WTC11 (cell line): Measurements from ENCODE around the gene KAT8. TPM values are rescaled to one million over a fixed set of nuclear protein-coding genes. Genes with fewer than 3 reads are reported as not detected.

ENCODE experiments used
- ATAC-seq: fragments of 200-7000 bp; cut with Tn5 transposase; 2 replicates; pipeline ENCODE4 v1.10.0; 2021; ENCODE audit warnings: mild to moderate bottlenecking, moderate library complexity
- CTCF ChIA-PET: fragments of 300-600 bp; sonication (Branson Sonifier 250); formaldehyde crosslinking; loops from one replicate; lab custom pipeline; 2021; ENCODE audit warnings: antibody characterized with exemption; lab: Charles Lee
- POLR2A ChIA-PET: fragments of 350-600 bp; sonication (Branson Sonifier 250); formaldehyde crosslinking; loops from one replicate; lab custom pipeline; 2021; ENCODE audit warnings: antibody characterized with exemption; lab: Charles Lee
- DNase-seq: peaks from one replicate; pipeline ENCODE4 v3.0.0; 2021; ENCODE audit warnings: low spot score
- H3K27ac Mint-ChIP-seq: 2 replicates; pipeline ENCODE4 v1.8.0; 2021; ENCODE audit warnings: mixed read lengths
- H3K27me3 Mint-ChIP-seq: 2 replicates; pipeline ENCODE4 v1.8.0; 2021; ENCODE audit warnings: low read depth, mild to moderate bottlenecking, moderate library complexity, mixed read lengths
- H3K36me3 Mint-ChIP-seq: 2 replicates; pipeline ENCODE4 v1.8.0; 2021; ENCODE audit warnings: mixed read lengths
- H3K4me1 Mint-ChIP-seq: 2 replicates; pipeline ENCODE4 v1.8.0; 2022; ENCODE audit warnings: mixed read lengths
- H3K4me3 Mint-ChIP-seq: 2 replicates; pipeline ENCODE4 v1.8.0; 2021; ENCODE audit warnings: mild to moderate bottlenecking, moderate library complexity, mixed read lengths
- H3K9me3 Mint-ChIP-seq: 2 replicates; pipeline ENCODE4 v1.8.0; 2021; ENCODE audit warnings: mixed read lengths
- CREB1 ChIP-seq: sonication (generic); formaldehyde crosslinking; IDR thresholded peaks from 2 replicates; pipeline ENCODE4 v1.8.0; 2023; ENCODE audit warnings: mild to moderate bottlenecking, missing genetic modification reagents
- ETV6 ChIP-seq: sonication (generic); formaldehyde crosslinking; IDR thresholded peaks from 2 replicates; pipeline ENCODE4 v1.8.1; 2022; ENCODE audit warnings: mild to moderate bottlenecking, missing genetic modification reagents
- FOXK1 ChIP-seq: sonication (generic); formaldehyde crosslinking; IDR thresholded peaks from 2 replicates; pipeline ENCODE4 v1.8.0; 2022; ENCODE audit warnings: mild to moderate bottlenecking, moderate library complexity, missing genetic modification reagents
- GABPB1 ChIP-seq: sonication (generic); formaldehyde crosslinking; IDR thresholded peaks from 2 replicates; pipeline ENCODE4 v1.8.1; 2023; ENCODE audit warnings: mild to moderate bottlenecking, missing genetic modification reagents
- JUN ChIP-seq: sonication (generic); formaldehyde crosslinking; IDR thresholded peaks from 2 replicates; pipeline ENCODE4 v1.8.0; 2023; ENCODE audit warnings: mild to moderate bottlenecking, missing genetic modification reagents
- MXD4 ChIP-seq: fragments of 250-450 bp; sonication (Bioruptor Pico); IDR thresholded peaks from 2 replicates; pipeline ENCODE4 v1.8.0; 2021; ENCODE audit warnings: mild to moderate bottlenecking, moderate library complexity, borderline replicate concordance
- NFATC4 ChIP-seq: fragments of 250-450 bp; sonication (Bioruptor Pico); IDR thresholded peaks from 2 replicates; pipeline ENCODE4 v1.9.0; 2021; ENCODE audit warnings: mild to moderate bottlenecking
- NFE2L1 ChIP-seq: sonication (generic); formaldehyde crosslinking; IDR thresholded peaks from 2 replicates; pipeline ENCODE4 v1.8.1; 2023; ENCODE audit warnings: missing genetic modification reagents
- NR2C2 ChIP-seq: sonication (generic); formaldehyde crosslinking; IDR thresholded peaks from 2 replicates; pipeline ENCODE4 v1.8.0; 2022; ENCODE audit warnings: mild to moderate bottlenecking, missing genetic modification reagents
- RELA ChIP-seq: sonication (generic); formaldehyde crosslinking; IDR thresholded peaks from 2 replicates; pipeline ENCODE4 v1.8.1; 2022; ENCODE audit warnings: missing genetic modification reagents, mild to moderate bottlenecking, borderline replicate concordance
- ZNF121 ChIP-seq: sonication (generic); formaldehyde crosslinking; IDR thresholded peaks from 2 replicates; pipeline ENCODE4 v1.8.0; 2023; ENCODE audit warnings: missing genetic modification reagents
- ZNF138 ChIP-seq: sonication (generic); formaldehyde crosslinking; conservative IDR thresholded peaks from 2 replicates; pipeline ENCODE4 v1.8.1; 2022; ENCODE audit warnings: mild to moderate bottlenecking, moderate library complexity, missing genetic modification reagents
- ZNF396 ChIP-seq: fragments of 250-450 bp; sonication (Bioruptor Pico); IDR thresholded peaks from 2 replicates; pipeline ENCODE4 v1.8.0; 2021; ENCODE audit warnings: mild to moderate bottlenecking, moderate library complexity, borderline replicate concordance
- total RNA-seq: library from RNA; stranded (reverse); gene quantifications from 3 replicates; pipeline ENCODE4 v1.2.3, GENCODE V29; 2021
- TF ChIP-seq, protein P1 (sequence below): sonication (generic); formaldehyde crosslinking; IDR thresholded peaks from 2 replicates; pipeline ENCODE4 v1.8.0; 2022; ENCODE audit warnings: mild to moderate bottlenecking, missing genetic modification reagents
- TF ChIP-seq, protein P2 (sequence below): sonication (generic); formaldehyde crosslinking; IDR thresholded peaks from 2 replicates; pipeline ENCODE4 v1.8.0; 2023; ENCODE audit warnings: missing genetic modification reagents, mild to moderate bottlenecking, borderline replicate concordance
- TF ChIP-seq, protein P3 (sequence below): fragments of 250-450 bp; sonication (Bioruptor Pico); IDR thresholded peaks from 2 replicates; pipeline ENCODE4 v1.9.0; 2021; ENCODE audit warnings: moderate library complexity, mild to moderate bottlenecking, inconsistent platforms, borderline replicate concordance
- TF ChIP-seq, protein P4 (sequence below): fragments of 250-450 bp; sonication (Bioruptor Pico); conservative IDR thresholded peaks from 2 replicates; pipeline ENCODE4 v1.9.0; 2021; ENCODE audit warnings: mild to moderate bottlenecking
- TF ChIP-seq, protein P5 (sequence below): sonication (generic); formaldehyde crosslinking; IDR thresholded peaks from 2 replicates; pipeline ENCODE4 v1.8.1; 2023; ENCODE audit warnings: mild to moderate bottlenecking, missing genetic modification reagents
- TF ChIP-seq, protein P6 (sequence below): sonication (generic); formaldehyde crosslinking; conservative IDR thresholded peaks from 2 replicates; pipeline ENCODE4 v1.8.1; 2022; ENCODE audit warnings: mild to moderate bottlenecking, missing genetic modification reagents

Gene KAT8
- total RNA-seq, 1 experiment from 2014 or later, result 70.8 TPM

DNA sequence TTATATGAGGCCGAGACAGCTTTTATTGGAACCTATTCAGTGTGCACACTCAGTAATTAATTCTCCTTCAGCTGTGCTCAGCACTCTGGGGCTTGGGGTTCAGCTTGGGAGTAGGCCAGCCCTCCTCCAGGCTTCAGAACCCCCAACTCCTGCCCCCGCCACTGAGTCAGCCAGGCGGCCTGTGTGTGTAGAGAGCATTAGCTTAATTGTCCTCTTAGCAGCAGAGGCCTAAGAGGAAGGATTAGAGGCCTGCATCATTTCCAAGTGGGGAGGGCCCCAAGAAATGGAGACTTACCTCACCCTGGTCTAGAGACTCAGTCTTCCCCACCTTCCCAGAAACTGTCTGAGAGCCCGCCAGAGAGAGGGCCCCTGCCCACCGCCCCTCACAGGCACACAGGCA lies 29.5 kb upstream of the KAT8 start:
- Mint-ChIP-seq H3K27ac (no peak overlapping the region), H3K4me1 (no peaks in the 10 kb centered on the region), H3K36me3 (peaks cover 12% of the 10 kb centered on the region), H3K27me3 (no peaks in the 10 kb centered on the region), H3K9me3 (no peaks in the 10 kb centered on the region), H3K4me3 (no peak overlapping the region)
- ATAC-seq (no peak), DNase-seq (no peak)
- ChIA-PET CTCF (no interaction called here), POLR2A (no interaction called here)
- TF ChIP-seq, protein P1, sequence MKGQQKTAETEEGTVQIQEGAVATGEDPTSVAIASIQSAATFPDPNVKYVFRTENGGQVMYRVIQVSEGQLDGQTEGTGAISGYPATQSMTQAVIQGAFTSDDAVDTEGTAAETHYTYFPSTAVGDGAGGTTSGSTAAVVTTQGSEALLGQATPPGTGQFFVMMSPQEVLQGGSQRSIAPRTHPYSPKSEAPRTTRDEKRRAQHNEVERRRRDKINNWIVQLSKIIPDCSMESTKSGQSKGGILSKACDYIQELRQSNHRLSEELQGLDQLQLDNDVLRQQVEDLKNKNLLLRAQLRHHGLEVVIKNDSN (CRISPR knock-in tag), result no peak
- TF ChIP-seq, protein P2, sequence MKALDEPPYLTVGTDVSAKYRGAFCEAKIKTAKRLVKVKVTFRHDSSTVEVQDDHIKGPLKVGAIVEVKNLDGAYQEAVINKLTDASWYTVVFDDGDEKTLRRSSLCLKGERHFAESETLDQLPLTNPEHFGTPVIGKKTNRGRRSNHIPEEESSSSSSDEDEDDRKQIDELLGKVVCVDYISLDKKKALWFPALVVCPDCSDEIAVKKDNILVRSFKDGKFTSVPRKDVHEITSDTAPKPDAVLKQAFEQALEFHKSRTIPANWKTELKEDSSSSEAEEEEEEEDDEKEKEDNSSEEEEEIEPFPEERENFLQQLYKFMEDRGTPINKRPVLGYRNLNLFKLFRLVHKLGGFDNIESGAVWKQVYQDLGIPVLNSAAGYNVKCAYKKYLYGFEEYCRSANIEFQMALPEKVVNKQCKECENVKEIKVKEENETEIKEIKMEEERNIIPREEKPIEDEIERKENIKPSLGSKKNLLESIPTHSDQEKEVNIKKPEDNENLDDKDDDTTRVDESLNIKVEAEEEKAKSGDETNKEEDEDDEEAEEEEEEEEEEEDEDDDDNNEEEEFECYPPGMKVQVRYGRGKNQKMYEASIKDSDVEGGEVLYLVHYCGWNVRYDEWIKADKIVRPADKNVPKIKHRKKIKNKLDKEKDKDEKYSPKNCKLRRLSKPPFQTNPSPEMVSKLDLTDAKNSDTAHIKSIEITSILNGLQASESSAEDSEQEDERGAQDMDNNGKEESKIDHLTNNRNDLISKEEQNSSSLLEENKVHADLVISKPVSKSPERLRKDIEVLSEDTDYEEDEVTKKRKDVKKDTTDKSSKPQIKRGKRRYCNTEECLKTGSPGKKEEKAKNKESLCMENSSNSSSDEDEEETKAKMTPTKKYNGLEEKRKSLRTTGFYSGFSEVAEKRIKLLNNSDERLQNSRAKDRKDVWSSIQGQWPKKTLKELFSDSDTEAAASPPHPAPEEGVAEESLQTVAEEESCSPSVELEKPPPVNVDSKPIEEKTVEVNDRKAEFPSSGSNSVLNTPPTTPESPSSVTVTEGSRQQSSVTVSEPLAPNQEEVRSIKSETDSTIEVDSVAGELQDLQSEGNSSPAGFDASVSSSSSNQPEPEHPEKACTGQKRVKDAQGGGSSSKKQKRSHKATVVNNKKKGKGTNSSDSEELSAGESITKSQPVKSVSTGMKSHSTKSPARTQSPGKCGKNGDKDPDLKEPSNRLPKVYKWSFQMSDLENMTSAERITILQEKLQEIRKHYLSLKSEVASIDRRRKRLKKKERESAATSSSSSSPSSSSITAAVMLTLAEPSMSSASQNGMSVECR (CRISPR knock-in tag), result no peak
- TF ChIP-seq ETV6 (CRISPR knock-in tag) (no peak), MXD4 (CRISPR knock-in tag) (no peak), NR2C2 (CRISPR knock-in tag) (no peak), NFATC4 (CRISPR knock-in tag) (no peak), FOXK1 (no peak), ZNF138 (no peak)
- TF ChIP-seq, protein P3, sequence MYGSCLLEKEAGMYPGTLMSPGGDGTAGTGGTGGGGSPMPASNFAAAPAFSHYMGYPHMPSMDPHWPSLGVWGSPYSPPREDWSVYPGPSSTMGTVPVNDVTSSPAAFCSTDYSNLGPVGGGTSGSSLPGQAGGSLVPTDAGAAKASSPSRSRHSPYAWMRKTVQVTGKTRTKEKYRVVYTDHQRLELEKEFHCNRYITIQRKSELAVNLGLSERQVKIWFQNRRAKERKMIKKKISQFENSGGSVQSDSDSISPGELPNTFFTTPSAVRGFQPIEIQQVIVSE (CRISPR knock-in tag), result no peak
- TF ChIP-seq, protein P4, sequence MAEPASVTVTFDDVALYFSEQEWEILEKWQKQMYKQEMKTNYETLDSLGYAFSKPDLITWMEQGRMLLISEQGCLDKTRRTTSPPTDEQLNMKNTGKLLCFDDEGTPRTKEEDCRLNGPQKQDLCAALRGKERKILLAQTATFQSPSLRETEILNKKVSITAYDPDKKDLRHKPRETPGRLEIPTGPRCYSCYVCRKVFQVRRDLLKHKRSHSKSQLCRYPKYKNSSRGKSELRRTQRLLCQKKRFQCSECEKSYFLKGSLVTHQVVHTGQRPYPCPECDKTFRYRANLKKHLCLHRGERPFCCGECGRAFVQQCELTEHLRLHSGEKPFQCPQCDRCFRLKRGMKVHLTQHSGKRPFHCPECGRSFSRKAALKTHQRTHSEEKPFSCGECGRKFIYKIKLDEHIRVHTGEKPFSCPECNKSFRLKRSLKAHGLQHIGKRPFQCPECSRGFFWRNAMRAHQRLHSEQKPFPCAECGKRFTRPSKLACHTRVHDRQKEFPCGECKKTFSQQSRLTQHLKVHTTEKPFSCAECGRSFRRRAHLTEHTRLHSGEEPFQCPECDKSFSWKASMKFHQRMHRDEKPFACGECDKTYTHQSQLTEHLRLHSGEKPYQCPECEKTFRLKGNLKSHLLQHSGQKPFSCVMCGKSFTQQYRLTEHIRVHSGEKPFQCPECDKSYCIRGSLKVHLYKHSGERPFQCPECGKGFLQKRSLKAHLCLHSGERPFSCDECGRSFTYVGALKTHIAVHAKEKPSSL (CRISPR knock-in tag), result no peak

DNA sequence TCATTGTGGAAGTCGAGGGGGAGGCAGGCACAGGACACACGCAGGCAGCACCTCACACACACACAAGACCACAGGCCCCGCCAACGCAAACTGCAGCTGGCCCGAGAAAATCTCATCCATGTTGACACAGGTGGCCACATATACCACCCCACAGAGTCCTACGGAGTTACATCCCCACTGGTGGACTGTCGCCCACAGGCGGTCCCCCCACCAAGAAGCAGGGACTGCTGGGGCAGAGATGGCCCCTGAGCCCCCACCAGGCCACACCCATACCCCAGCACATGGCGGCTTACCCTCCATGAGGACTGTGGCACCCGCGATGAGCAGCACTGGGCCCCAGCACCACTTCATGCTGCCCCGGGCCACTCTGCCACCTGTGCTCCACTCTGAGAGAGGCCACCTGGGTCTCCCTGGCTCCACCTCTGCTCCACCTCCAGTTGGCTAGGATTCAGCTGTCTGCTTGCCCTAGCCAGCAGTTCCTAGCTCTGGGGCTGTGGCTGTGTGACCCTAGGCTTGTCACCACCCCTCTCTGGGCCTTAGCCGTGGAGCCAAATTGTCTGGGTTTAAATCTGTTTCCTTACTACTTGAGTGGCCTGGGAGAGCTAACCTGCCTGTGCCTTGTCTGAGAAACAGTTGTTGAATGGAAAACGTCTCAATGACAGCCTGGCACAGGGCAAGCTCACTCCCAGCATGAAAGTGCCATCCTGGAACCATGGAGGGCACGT lies 28.8 kb upstream of the KAT8 start, which contains the start of gene PRSS53:
Gene PRSS53, minus strand, starts transcription at position 485 of the 725 bp plus-strand sequence. Its CDS starts 134 bp downstream, at position 351.
- Mint-ChIP-seq H3K9me3 (no peaks in the 10 kb centered on the region), H3K36me3 (peaks cover 12% of the 10 kb centered on the region)
- CTCF ChIA-PET, result interaction anchor here (0.6 kb wide), 1 partner anchor 47 kb away, joined by 3 read pairs; no protein-coding TSS in a partner anchor

More for the DNA sequence above, 28.8 kb upstream of the KAT8 start, which contains the start of gene PRSS53:
- TF ChIP-seq ZNF121 (CRISPR knock-in tag) (no peak), JUN (CRISPR knock-in tag) (no peak), GABPB1 (CRISPR knock-in tag) (no peak), ZNF396 (CRISPR knock-in tag) (no peak), ZNF138 (no peak), CREB1 (CRISPR knock-in tag) (no peak), RELA (CRISPR knock-in tag) (no peak), NFE2L1 (CRISPR knock-in tag) (no peak)
- TF ChIP-seq, protein P5, sequence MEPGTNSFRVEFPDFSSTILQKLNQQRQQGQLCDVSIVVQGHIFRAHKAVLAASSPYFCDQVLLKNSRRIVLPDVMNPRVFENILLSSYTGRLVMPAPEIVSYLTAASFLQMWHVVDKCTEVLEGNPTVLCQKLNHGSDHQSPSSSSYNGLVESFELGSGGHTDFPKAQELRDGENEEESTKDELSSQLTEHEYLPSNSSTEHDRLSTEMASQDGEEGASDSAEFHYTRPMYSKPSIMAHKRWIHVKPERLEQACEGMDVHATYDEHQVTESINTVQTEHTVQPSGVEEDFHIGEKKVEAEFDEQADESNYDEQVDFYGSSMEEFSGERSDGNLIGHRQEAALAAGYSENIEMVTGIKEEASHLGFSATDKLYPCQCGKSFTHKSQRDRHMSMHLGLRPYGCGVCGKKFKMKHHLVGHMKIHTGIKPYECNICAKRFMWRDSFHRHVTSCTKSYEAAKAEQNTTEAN (CRISPR knock-in tag), result no peak
- TF ChIP-seq, protein P4 (CRISPR knock-in tag), result no peak
- TF ChIP-seq, protein P6, sequence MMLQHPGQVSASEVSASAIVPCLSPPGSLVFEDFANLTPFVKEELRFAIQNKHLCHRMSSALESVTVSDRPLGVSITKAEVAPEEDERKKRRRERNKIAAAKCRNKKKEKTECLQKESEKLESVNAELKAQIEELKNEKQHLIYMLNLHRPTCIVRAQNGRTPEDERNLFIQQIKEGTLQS (CRISPR knock-in tag), result no peak
- TF ChIP-seq, all 79 proteins: peak for 0
- ATAC-seq, result no peak
- POLR2A ChIA-PET, result no interaction called here
- H3K4me1 Mint-ChIP-seq, result 0 out of 2 replicates have a peak, but pooled peaks cover 3% of the 10 kb centered on the region
- no peaks in the 10 kb centered on the region for H3K27me3 Mint-ChIP-seq
- H3K27ac Mint-ChIP-seq, result peak within 1 kb of the TSS; percentile 49; the same call in 1 of the 2 replicates
- H3K4me3 Mint-ChIP-seq, result no peak within 1 kb of the TSS
- DNase-seq, result no peak
